IPS-15b (cell line): Measurements from ENCODE around the gene TPP1.

ENCODE experiments used
- H3K27me3 ChIP-seq: one replicate; pipeline ENCODE4 v1.6.1; 2013; ENCODE audit warnings: low read length; ENCODE audit not compliant: control insufficient read depth, insufficient read depth
- H3K36me3 ChIP-seq: one replicate; pipeline ENCODE4 v1.6.1; 2013; ENCODE audit warnings: low read length; ENCODE audit not compliant: control insufficient read depth, insufficient read depth
- H3K4me1 ChIP-seq: one replicate; pipeline ENCODE4 v1.6.1; 2013; ENCODE audit warnings: mild to moderate bottlenecking, low read length; ENCODE audit not compliant: control insufficient read depth, insufficient read depth
- H3K4me3 ChIP-seq: one replicate; pipeline ENCODE4 v1.5.1; 2013; ENCODE audit warnings: low read depth, low read length
- H3K9ac ChIP-seq: one replicate; pipeline ENCODE4 v1.6.1; 2013; ENCODE audit warnings: low read depth, mild to moderate bottlenecking, low read length
- H3K9me3 ChIP-seq: one replicate; pipeline ENCODE4 v1.6.1; 2013; ENCODE audit warnings: mild to moderate bottlenecking, low read length; ENCODE audit not compliant: control insufficient read depth, insufficient read depth

The TPP1 gene

DNA sequence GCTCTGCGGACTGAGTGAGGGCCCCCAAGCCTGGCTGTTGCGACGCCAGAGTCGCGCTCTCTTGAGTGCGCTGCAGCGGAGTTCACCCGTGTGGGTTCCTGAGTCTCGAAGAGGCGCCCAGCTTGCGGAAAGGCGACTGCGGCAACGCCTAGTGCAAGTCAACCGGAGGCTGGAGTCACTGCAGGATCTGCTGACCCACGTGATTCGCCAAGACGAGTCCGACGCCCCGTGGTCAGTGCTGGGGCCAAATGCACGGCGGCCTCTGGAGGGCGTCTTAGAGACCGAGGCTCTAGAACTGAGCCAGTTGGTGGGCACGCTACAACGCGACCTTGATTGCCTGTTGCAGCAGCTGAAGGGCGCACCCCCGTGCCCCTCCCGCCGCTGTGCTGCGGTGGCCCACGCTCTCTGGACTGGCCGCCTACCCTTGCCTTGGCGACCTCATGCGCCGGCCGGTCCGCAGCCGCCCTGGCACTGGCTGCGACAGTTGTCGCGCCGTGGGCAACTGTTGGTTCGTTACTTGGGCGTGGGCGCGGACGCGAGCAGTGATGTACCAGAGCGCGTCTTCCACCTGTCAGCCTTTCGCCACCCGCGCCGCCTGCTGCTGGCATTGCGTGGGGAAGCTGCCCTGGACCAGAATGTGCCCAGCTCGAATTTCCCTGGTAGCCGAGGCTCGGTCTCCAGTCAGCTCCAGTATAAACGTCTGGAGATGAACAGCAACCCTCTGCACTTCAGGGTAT is 48.4 kb downstream of the TPP1 start:
- H3K36me3 ChIP-seq, result no peaks in the 10 kb centered on the region
- no peaks in the 10 kb centered on the region for H3K27me3 ChIP-seq
- H3K9me3 ChIP-seq, result no peaks in the 10 kb centered on the region
- no peak overlapping the region for H3K9ac ChIP-seq
- H3K4me1 ChIP-seq, result peaks cover 4% of the 10 kb centered on the region
- no peak overlapping the region for H3K4me3 ChIP-seq

DNA sequence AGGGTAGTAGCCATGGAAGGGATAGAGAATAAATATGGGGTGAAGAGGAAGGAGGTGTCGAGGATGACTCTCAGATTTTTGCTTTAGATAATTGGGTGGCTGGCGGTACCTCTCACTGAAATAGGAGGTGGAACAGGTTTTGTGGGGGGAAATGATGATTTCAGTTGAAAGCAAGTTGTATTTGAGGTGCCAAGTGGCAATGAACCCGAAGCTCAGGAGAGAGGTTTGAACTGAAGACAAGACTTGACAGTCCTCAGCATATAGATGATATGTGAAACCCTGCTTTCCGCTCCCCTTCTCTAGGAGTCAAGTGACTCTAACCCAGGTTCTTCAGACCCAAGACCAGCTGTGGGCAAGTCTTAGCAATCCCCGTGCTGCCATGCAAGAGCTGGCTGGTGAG is 49.5 kb downstream of the TPP1 start:
- no peak overlapping the region for H3K9ac ChIP-seq
- peaks cover 7% of the 10 kb centered on the region for H3K4me1 ChIP-seq
- no peaks in the 10 kb centered on the region for H3K36me3 ChIP-seq
- no peaks in the 10 kb centered on the region for H3K27me3 ChIP-seq
- no peaks in the 10 kb centered on the region for H3K9me3 ChIP-seq
- H3K4me3 ChIP-seq, result no peak overlapping the region

DNA sequence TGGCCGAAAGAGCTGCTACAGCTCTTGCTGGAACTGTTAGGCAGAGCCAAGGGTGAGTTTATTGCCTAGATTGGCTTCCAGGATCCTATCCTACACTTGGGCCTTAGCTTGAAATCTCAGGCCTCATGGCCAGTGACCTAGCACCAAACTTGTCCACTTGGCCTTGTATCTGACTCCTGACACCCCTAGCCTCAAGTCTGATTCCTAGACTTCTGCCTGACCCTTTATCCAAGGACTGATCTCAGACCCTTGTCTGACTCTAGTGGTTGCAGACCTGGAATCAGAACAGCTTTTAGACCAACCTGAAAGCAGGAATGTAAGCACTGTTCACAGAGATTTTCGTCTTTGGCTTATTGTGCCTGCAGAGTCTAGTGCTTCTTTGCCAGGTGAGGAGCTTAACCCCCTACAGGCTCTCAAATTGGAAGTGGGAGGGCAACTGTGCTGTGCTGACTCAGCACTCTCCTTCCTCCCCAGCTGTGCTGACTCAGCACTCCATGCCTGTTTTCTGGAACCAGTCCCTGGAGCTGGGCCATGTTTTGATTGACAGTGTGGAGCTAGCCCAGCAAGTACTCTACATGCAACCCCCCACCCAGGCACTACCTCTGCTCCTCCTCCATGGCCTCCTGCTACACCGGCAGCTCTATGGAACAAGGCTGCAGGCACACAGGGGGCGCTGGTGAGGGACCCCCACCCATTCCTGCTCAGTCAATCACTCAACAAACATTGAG is 50.9 kb downstream of the TPP1 start:
- H3K9ac ChIP-seq, result no peak overlapping the region
- no peaks in the 10 kb centered on the region for H3K9me3 ChIP-seq
- no peaks in the 10 kb centered on the region for H3K36me3 ChIP-seq

DNA sequence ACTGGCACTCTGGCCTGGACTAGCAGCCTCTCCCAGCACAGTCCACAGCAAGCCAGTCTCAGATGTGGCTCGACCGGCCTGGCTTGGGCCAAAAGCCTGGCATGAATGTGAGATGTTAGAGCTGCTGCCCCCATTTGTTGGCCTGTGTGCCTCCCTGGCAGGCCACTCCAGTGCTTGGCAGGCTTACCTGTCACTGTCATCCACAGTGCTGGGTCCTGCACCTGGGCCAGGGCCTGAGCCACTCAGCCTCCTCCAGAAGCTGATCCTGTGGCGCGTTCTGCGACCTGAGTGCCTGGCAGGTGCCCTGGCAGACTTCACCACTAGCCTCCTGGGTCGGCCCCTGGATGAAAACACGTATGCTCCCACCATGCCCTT is 51.9 kb downstream of the TPP1 start:
- Histone ChIP-seq H3K4me1 (peaks cover 7% of the 10 kb centered on the region), H3K9me3 (no peaks in the 10 kb centered on the region), H3K4me3 (no peak overlapping the region), H3K9ac (no peak overlapping the region), H3K27me3 (no peaks in the 10 kb centered on the region), H3K36me3 (no peaks in the 10 kb centered on the region)

More for the DNA sequence above, 50.9 kb downstream of the TPP1 start:
- peaks cover 7% of the 10 kb centered on the region for H3K4me1 ChIP-seq
- H3K4me3 ChIP-seq, result no peak overlapping the region
- no peaks in the 10 kb centered on the region for H3K27me3 ChIP-seq

DNA sequence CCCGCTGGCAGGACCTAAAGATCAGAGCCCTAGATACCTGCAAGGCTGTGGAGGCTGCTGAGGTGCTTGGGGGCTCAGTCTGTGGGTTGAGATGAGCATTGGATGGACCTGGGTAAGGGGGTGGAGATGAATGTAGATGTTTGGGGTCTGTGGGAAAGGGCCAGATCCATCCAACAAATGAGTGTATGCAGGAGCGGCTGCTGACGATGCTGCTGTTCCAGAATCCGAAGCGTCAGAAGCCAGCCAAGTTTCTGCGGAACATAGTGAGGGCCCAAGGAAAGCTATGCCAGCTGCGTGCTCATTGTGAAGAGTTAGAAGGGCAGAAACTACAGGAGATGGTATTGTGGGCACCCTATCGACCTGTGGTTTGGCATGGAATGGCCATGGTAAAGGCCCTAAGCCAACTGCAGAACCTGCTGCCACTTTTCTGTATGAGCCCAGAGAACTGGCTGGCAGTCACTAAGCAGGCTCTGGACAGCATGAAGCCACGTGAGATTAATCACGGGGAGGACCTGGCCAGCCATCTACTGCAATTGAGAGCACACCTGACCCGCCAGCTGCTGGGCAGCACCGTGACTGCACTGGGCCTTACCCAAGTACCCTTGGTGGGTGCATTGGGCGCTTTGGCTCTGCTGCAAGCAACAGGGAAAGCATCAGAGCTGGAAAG is 52.4 kb downstream of the TPP1 start:
- Histone ChIP-seq H3K4me3 (no peak overlapping the region), H3K36me3 (no peaks in the 10 kb centered on the region), H3K27me3 (no peaks in the 10 kb centered on the region), H3K4me1 (peaks cover 7% of the 10 kb centered on the region), H3K9ac (no peak overlapping the region), H3K9me3 (no peaks in the 10 kb centered on the region)

DNA sequence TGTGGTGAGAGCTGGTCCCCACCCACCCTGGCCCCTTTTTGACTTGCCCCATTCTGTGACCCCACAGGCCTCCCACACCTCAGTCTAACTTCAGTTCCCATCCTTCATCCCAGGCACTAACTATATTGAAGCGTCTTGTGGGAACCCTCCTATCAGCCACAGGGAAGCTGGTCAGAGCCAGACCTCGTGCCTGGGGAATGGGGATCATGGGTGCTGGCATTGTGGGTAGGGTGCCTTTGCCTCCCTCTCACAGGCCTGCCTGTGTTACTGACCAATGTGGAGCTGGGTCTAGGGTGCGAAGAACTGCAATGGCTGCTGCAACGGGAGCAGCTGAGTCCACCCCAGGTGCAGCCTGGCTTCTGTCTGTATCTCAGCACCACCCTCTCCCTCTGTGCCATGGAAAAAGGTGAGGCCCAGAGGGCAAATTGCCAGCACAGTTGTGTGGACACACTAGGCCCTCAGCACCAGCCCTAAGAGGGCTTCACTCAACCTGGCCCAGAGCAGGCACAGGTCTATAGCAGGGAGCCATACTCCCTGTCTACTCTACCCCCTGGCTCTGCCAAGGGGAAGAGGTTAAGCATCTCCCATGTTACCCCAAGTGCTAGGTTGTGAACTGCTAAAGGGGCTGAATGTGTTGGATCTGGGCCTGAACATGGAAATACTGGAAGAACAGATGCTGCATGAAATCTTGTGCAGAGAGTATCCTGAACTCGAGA is 53.1 kb downstream of the TPP1 start:
- H3K4me1 ChIP-seq, result peaks cover 7% of the 10 kb centered on the region
- no peaks in the 10 kb centered on the region for H3K36me3 ChIP-seq
- H3K9me3 ChIP-seq, result no peaks in the 10 kb centered on the region
- H3K27me3 ChIP-seq, result no peaks in the 10 kb centered on the region
- no peak overlapping the region for H3K9ac ChIP-seq
- no peak overlapping the region for H3K4me3 ChIP-seq

DNA sequence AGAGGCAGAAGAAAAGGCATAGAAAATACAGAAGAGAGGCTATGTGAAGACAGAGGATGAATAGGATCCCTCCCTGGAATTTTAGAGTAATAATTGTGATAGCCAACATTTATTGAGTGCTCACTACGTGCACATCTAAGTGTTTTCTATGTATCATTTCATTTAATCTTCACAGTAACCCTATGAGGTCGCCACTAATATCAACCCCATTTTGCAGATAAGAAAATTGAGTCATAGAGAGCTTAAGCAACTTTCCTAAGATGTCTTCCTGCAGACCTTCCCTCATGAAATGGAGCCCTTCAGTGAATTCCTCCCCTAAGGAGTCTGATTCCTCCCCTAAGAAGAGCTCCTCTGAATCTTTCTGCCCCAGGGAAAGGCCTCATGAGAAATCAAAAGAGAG is 53.9 kb downstream of the TPP1 start:
- peaks cover 7% of the 10 kb centered on the region for H3K4me1 ChIP-seq
- no peak overlapping the region for H3K9ac ChIP-seq
- H3K27me3 ChIP-seq, result no peaks in the 10 kb centered on the region

DNA sequence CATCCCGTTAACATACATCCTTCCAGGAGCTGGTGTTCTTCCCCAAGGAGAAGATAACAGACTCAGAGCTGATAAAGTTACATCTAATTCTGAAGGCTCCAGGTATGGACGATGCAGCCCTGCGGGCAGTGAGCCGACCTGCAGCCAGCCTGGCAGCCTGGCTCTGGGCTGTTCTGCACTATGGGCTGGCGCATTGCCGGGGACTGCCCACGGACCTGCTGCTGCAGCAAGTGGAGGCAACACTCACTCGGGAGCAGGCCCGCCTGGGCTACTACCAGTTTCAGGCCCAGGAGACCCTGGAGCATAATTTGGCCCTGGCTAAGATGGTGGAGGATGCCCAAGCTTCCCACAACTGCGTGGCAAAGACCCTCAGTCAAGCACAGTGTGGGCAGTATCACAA is 55.6 kb downstream of the TPP1 start:
- Histone ChIP-seq H3K9me3 (no peaks in the 10 kb centered on the region), H3K36me3 (no peaks in the 10 kb centered on the region), H3K9ac (no peak overlapping the region), H3K27me3 (no peaks in the 10 kb centered on the region), H3K4me1 (peaks cover 7% of the 10 kb centered on the region), H3K4me3 (no peak overlapping the region)

More for the DNA sequence above, 53.9 kb downstream of the TPP1 start:
- no peaks in the 10 kb centered on the region for H3K36me3 ChIP-seq
- no peaks in the 10 kb centered on the region for H3K9me3 ChIP-seq
- no peak overlapping the region for H3K4me3 ChIP-seq

DNA sequence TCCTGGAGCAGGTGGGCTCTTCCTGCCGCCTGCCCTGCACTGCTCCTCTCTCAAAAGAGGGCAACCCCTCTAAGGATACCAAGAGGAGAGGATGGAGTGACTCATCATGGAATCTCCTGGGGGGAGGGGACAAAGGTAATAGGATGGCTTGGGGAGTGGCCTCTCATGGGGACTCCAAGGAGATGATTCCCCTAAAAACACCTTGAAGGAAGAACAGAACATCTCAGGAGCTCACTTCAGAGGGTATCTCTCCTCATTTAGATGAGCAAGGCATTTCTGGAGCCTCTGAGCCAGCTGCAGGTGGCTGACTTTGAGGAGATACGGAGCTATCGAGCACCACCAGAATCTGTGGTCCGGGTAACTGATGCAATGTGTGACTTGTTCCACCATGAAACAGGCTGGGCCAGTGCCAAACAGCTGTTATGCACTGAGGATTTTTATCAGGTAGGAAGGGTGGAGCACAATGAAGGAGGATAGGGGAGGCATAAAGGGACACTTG is 56.1 kb downstream of the TPP1 start:
- H3K9ac ChIP-seq, result no peak overlapping the region
- H3K4me3 ChIP-seq, result no peak overlapping the region
- no peaks in the 10 kb centered on the region for H3K36me3 ChIP-seq
- H3K4me1 ChIP-seq, result peaks cover 3% of the 10 kb centered on the region
- H3K9me3 ChIP-seq, result no peaks in the 10 kb centered on the region
- no peaks in the 10 kb centered on the region for H3K27me3 ChIP-seq
